Activated naive CD4-positive, alpha-beta T cell (primary cell): ENCODE results near the gene GNG13.

ENCODE experiments used
- DNase-seq, 4 experiments: peaks; one replicate each; lab custom pipeline; 2025; lab: John Stamatoyannopoulos, UW

GNG13 gene

GRCh38 chr16:813204-813915 is 12.8 kb upstream of the GNG13 start:
- peak in 3 of 4 experiments; percentile 35 to 48 (median 35) for DNase-seq

- no peak for DNase-seq
These were observed 7.5 kb upstream of the GNG13 start for GRCh38 chr16:808085-808386.

GRCh38 chr16:807347-808084 is 7.0 kb upstream of the GNG13 start:
- DNase-seq: peak; percentile 41 to 71 (median 56)

GRCh38 chr16:805474-805873 is 4.9 kb upstream of the GNG13 start:
- DNase-seq: no peak

GRCh38 chr16:804193-805048 is 3.9 kb upstream of the GNG13 start:
- DNase-seq: no peak

GRCh38 chr16:803754-804080 is 3.2 kb upstream of the GNG13 start:
- no peak for DNase-seq

- no peak for DNase-seq
These were observed 2.6 kb upstream of the GNG13 start for GRCh38 chr16:802914-803753.

- no peak for DNase-seq
These were observed 1.9 kb upstream of the GNG13 start for GRCh38 chr16:802461-802860.

- DNase-seq: no peak
These were observed 1.2 kb upstream of the GNG13 start for GRCh38 chr16:801584-802363.

- no peak for DNase-seq
These were observed 439 bp upstream of the GNG13 start for GRCh38 chr16:800834-801511.

- DNase-seq: no peak
These were observed 1.2 kb downstream of the GNG13 start for GRCh38 chr16:799111-799947.

GRCh38 chr16:798666-799065 is 1.9 kb downstream of the GNG13 start:
- DNase-seq: no peak

- DNase-seq: no peak
These were observed 2.8 kb downstream of the GNG13 start for GRCh38 chr16:797686-798085.

- no peak for DNase-seq
These were observed 3.5 kb downstream of the GNG13 start for GRCh38 chr16:797120-797420.

GRCh38 chr16:796296-797119 is 4.0 kb downstream of the GNG13 start:
- no peak for DNase-seq

GRCh38 chr16:795580-796229 is 4.8 kb downstream of the GNG13 start:
- no peak for DNase-seq

- DNase-seq: no peak
These were observed 5.6 kb downstream of the GNG13 start for GRCh38 chr16:794853-795466.
